ENCODE results near the gene ATP9B. TPM values are rescaled to one million over a fixed set of nuclear protein-coding genes. Genes with fewer than 3 reads are reported as not detected.
A peak's percentile ranks its signal among the peaks of the same experiment; 100 is the strongest.

The ATP9B gene
- total and polyA plus RNA-seq, 12 donors, result 6.7 to 19.7 (median 14.5) TPM

DNA sequence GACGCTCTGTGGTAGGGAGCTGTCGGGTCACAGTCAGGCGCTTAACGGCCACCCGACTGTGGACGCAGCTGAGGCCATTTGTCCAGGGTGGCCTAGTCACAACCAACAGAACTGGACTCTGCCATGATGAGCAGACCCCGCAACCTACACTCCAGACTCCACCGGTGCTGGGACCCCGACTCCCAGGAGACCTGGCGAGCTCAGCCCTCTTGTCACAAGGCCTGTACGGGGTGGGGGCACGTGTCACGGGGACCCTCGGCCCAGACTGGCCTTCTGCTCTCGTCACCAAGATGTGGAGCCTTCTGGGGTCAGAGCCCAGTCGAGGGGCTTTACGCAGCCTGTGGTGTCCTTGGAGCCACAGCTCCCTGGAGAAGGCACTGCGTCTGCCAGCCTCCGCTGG, 349.0 kb downstream of the ATP9B start:
- peaks cover 0 to 34% (median 5%) of the 10 kb centered on the region in 9 donors for H3K4me1 ChIP-seq
- H3K27me3 ChIP-seq, result no peaks in the 10 kb centered on the region
- TF ChIP-seq, protein P1, sequence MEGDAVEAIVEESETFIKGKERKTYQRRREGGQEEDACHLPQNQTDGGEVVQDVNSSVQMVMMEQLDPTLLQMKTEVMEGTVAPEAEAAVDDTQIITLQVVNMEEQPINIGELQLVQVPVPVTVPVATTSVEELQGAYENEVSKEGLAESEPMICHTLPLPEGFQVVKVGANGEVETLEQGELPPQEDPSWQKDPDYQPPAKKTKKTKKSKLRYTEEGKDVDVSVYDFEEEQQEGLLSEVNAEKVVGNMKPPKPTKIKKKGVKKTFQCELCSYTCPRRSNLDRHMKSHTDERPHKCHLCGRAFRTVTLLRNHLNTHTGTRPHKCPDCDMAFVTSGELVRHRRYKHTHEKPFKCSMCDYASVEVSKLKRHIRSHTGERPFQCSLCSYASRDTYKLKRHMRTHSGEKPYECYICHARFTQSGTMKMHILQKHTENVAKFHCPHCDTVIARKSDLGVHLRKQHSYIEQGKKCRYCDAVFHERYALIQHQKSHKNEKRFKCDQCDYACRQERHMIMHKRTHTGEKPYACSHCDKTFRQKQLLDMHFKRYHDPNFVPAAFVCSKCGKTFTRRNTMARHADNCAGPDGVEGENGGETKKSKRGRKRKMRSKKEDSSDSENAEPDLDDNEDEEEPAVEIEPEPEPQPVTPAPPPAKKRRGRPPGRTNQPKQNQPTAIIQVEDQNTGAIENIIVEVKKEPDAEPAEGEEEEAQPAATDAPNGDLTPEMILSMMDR (IDR thresholded peaks at IDR 0.05), result no peak
- 96 to 97% methylated on average over 19 of the region's 19 CpGs for WGBS, 2 donors
- H3K27ac ChIP-seq, result no peak overlapping the region
- ATAC-seq (peak in 1 of 8 donors; percentile 43), DNase-seq (no peak)
- H3K9me3 ChIP-seq, result no peaks in the 10 kb centered on the region
- H3K36me3 ChIP-seq, result peaks cover 0 to 48% (median 5%) of the 10 kb centered on the region in 9 donors
- intact Hi-C loops (cut with DNase I), result no loop called here
- H3K4me3 ChIP-seq, result no peak overlapping the region

DNA sequence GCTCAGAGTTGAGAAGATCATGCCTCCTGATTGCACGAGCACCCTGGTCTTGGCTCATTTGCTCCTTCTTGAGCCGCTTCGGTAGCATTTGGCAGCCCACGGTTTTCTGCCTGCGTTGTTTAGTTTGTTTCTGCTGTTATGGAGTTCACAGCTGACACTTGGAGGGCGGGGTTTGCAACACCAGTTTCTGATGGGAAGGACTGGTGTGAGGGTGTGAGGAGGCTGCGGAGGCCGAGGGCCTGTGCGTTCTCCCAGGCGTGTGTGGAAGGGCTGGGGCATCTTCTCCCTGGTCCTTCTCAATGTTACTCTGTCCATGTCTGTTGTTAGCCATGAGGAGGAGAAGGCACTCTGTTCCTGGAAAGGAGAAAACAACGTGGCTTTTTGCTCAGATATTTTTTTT, 349.4 kb downstream of the ATP9B start:
- ATAC-seq (no peak), DNase-seq (no peak)
- intact Hi-C loops (cut with DNase I), result no loop called here
- H3K27me3 ChIP-seq, result no peaks in the 10 kb centered on the region
- no peak overlapping the region for H3K27ac ChIP-seq
- peaks cover 0 to 34% (median 9%) of the 10 kb centered on the region in 9 donors for H3K4me1 ChIP-seq
- peaks cover 0 to 44% (median 2%) of the 10 kb centered on the region in 9 donors for H3K36me3 ChIP-seq
- no peak overlapping the region for H3K4me3 ChIP-seq
- 88 to 89% methylated on average over 11 of the region's 11 CpGs for WGBS, 2 donors
- no peaks in the 10 kb centered on the region for H3K9me3 ChIP-seq
- TF ChIP-seq, protein P1 (IDR thresholded peaks at IDR 0.05), result no peak

DNA sequence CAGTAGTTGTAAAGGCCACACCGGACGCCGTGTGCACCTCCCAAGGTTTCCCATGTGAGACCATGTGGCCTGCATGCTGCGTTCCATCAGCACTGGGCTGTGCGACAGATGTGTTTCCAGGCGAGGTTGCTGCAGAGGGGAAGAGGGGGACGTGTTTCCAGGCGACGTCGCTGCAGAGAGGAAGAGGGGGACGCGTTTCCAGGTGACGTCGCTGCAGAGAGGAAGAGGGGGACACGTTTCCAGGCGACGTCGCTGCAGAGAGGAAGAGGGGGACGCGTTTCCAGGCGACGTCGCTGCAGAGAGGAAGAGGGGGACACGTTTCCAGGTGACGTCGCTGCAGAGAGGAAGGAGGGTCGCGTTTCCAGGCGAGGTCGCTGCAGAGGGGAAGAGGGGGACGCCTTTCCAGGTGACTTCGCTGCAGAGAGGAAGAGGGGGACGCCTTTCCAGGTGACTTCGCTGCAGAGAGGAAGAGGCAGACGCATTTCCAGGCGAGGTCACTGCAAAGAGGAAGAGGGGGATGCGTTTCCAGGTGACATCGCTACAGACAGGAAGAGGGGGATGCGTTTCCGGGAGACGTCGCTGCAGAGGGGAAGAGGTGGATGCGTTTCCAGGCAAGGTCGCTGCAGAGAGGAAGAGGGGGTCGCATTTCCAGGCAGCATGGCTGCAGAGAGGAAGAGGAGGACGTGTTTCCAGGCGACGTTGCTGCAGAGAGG, 351.0 kb downstream of the ATP9B start:
- Histone ChIP-seq H3K27ac (no peak overlapping the region), H3K4me3 (no peak overlapping the region), H3K27me3 (no peaks in the 10 kb centered on the region), H3K4me1 (peaks cover 0 to 33% (median 13%) of the 10 kb centered on the region in 9 donors), H3K9me3 (no peaks in the 10 kb centered on the region), H3K36me3 (peaks cover 0 to 32% (median 0%) of the 10 kb centered on the region in 9 donors)
- DNase-seq (no peak), ATAC-seq (no peak)
- TF ChIP-seq, protein P1 (IDR thresholded peaks at IDR 0.05), result no peak
- WGBS, 2 donors, result 76% methylated on average over 43 to 48 of the region's 48 CpGs
- intact Hi-C loops (cut with DNase I), result no loop called here

DNA sequence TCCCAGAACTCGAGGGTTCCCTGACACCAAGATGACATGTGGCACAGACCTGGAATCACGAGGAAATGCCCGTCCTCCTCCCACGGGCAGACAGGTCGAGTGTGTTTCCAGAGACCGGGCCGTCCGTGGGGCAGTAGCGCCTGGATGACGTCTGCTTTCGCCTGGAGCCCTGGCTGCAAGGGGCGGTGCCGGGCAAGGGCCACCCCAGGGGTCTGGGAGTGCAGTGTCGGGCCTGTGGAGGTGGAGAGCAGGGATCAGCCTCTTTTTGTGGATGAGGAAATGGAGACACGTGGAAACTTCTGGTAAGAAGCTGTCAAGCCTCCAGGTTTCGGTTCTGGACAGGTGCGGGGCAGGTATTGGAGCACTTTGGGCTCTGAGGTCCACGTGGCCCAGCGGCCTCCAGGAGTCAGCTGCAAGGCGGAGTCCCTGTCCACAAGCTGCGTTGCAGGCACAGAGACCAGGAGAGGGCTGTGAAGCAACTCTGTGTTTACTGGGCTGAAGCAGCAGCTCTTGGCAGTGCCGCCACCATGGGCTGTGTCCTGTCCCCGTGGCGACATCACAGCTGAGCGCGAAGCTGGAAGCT, 352.2 kb downstream of the ATP9B start:
- intact Hi-C loops (cut with DNase I), result no loop called here
- no peaks in the 10 kb centered on the region for H3K27me3 ChIP-seq
- TF ChIP-seq, protein P1 (IDR thresholded peaks at IDR 0.05), result no peak
- DNase-seq (no peak), ATAC-seq (no peak)
- no peak overlapping the region for H3K4me3 ChIP-seq
- H3K36me3 ChIP-seq, result peaks cover 0 to 35% (median 0%) of the 10 kb centered on the region in 9 donors
- no peaks in the 10 kb centered on the region for H3K9me3 ChIP-seq
- whole genome bisulfite sequencing, 2 donors, result 91% methylated on average over 26 of the region's 26 CpGs
- peaks cover 0 to 30% (median 13%) of the 10 kb centered on the region in 9 donors for H3K4me1 ChIP-seq
- H3K27ac ChIP-seq, result no peak overlapping the region
